WTC11 (cell line): ENCODE data around the gene L1TD1.

Source experiments
- ATF3 ChIP-seq: sonication (generic); formaldehyde crosslinking; conservative IDR thresholded peaks from 2 replicates; pipeline ENCODE4 v1.8.1; 2022; ENCODE audit warnings: mild to moderate bottlenecking, missing genetic modification reagents
- USF1 ChIP-seq: sonication (generic); formaldehyde crosslinking; IDR thresholded peaks from 2 replicates; pipeline ENCODE4 v1.8.0; 2022; ENCODE audit warnings: mild to moderate bottlenecking, missing genetic modification reagents
- ZNF416 ChIP-seq: fragments of 250-450 bp; sonication (Bioruptor Pico); IDR thresholded peaks from 2 replicates; pipeline ENCODE4 v1.9.0; 2021; ENCODE audit warnings: mild to moderate bottlenecking, inconsistent platforms
- TF ChIP-seq, protein P1 (sequence below): fragments of 200-600 bp; IDR thresholded peaks from 2 replicates; pipeline ENCODE4 v1.8.0; 2022; ENCODE audit warnings: antibody characterized with exemption
- TF ChIP-seq, protein P2 (sequence below): sonication (generic); formaldehyde crosslinking; IDR thresholded peaks from 2 replicates; pipeline ENCODE4 v1.8.0; 2022; ENCODE audit warnings: mild to moderate bottlenecking, missing genetic modification reagents

- TF ChIP-seq, protein P1, sequence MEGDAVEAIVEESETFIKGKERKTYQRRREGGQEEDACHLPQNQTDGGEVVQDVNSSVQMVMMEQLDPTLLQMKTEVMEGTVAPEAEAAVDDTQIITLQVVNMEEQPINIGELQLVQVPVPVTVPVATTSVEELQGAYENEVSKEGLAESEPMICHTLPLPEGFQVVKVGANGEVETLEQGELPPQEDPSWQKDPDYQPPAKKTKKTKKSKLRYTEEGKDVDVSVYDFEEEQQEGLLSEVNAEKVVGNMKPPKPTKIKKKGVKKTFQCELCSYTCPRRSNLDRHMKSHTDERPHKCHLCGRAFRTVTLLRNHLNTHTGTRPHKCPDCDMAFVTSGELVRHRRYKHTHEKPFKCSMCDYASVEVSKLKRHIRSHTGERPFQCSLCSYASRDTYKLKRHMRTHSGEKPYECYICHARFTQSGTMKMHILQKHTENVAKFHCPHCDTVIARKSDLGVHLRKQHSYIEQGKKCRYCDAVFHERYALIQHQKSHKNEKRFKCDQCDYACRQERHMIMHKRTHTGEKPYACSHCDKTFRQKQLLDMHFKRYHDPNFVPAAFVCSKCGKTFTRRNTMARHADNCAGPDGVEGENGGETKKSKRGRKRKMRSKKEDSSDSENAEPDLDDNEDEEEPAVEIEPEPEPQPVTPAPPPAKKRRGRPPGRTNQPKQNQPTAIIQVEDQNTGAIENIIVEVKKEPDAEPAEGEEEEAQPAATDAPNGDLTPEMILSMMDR = no peak
- TF ChIP-seq, protein P2, sequence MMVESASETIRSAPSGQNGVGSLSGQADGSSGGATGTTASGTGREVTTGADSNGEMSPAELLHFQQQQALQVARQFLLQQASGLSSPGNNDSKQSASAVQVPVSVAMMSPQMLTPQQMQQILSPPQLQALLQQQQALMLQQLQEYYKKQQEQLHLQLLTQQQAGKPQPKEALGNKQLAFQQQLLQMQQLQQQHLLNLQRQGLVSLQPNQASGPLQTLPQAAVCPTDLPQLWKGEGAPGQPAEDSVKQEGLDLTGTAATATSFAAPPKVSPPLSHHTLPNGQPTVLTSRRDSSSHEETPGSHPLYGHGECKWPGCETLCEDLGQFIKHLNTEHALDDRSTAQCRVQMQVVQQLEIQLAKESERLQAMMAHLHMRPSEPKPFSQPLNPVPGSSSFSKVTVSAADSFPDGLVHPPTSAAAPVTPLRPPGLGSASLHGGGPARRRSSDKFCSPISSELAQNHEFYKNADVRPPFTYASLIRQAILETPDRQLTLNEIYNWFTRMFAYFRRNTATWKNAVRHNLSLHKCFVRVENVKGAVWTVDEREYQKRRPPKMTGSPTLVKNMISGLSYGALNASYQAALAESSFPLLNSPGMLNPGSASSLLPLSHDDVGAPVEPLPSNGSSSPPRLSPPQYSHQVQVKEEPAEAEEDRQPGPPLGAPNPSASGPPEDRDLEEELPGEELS (CRISPR knock-in tag) = no peak
- TF ChIP-seq ATF3 (CRISPR knock-in tag) (no peak), ZNF416 (no peak), USF1 (CRISPR knock-in tag) (no peak)
Measured at GRCh38 chr1:62209931-62210595, 15.4 kb downstream of the L1TD1 start.
